ENCODE data around the gene HDGFL3.

- TF ChIP-seq CTCF (IDR thresholded peaks at IDR 0.05) (no peak), EP300 (IDR thresholded peaks at IDR 0.05) (no peak), POLR2A (IDR thresholded peaks at IDR 0.05) (no peak)
Observed at GRCh38 chr15:83115831-83116565, 91.6 kb downstream of the HDGFL3 start.
